Memory B cell (primary cell): Measurements from ENCODE around the gene RAB39A.
"Not testable (repeated sequence)": the region's sequence is repeated elsewhere in the genome, so short reads cannot be mapped to it uniquely, and the experiment has no call there.

Experiments
- ATAC-seq: fragments of 150-1000 bp; cut with Tn5 transposase; 2 replicates; pipeline ENCODE4 v1.10.0; 2021; ENCODE audit warnings: low read depth, mild to moderate bottlenecking, moderate library complexity
- DNase-seq, 2 donors: peaks; one replicate each; pipeline ENCODE4 v3.0.0; 2022; ENCODE audit warnings: low spot score in 2 of 2
- H3K27ac Mint-ChIP-seq: one replicate; pipeline ENCODE4 v1.8.0; 2022; ENCODE audit warnings: mild to moderate bottlenecking, moderate library complexity, mixed read lengths
- H3K27me3 Mint-ChIP-seq: one replicate; pipeline ENCODE4 v1.8.0; 2022; ENCODE audit warnings: mixed read lengths
- H3K36me3 Mint-ChIP-seq: one replicate; pipeline ENCODE4 v1.8.0; 2022; ENCODE audit warnings: mild to moderate bottlenecking, mixed read lengths
- H3K4me1 Mint-ChIP-seq: one replicate; pipeline ENCODE4 v1.8.0; 2022; ENCODE audit warnings: mixed read lengths
- H3K4me3 Mint-ChIP-seq: one replicate; pipeline ENCODE4 v1.8.0; 2022; ENCODE audit warnings: mild to moderate bottlenecking, moderate library complexity, mixed read lengths
- H3K9me3 Mint-ChIP-seq: one replicate; pipeline ENCODE4 v1.8.0; 2022; ENCODE audit warnings: mixed read lengths

RAB39A gene, protein sequence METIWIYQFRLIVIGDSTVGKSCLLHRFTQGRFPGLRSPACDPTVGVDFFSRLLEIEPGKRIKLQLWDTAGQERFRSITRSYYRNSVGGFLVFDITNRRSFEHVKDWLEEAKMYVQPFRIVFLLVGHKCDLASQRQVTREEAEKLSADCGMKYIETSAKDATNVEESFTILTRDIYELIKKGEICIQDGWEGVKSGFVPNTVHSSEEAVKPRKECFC

DNA sequence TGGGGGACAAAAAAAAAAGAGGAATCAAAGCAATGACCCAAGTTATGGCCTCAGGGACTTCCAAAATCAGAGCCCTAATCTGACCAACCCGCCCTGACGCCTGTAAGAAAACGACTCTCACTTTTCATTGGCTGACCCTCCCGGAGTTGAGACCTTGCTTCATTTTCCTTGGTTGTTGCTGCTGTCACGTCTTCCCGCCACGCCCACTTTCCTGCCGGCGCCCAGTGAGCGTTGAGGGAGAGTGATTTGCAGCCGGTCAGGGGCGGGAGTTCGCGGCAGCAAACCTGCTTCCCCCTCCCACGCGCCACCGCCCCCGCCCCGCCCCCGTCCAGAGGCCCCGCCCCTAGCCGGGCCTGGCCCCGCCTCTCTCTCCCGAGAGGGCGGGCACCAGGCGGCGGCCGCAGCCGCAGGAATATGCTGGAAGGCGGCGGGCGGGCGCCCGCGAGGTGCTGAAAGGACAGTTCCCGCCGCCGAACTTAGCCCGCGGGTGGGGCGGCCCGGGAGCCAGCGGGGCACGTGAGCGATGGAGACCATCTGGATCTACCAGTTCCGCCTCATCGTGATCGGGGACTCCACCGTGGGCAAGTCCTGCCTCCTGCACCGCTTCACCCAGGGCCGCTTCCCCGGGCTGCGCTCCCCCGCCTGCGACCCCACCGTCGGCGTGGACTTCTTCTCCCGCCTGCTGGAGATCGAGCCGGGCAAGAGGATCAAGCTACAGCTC, at the start of gene RAB39A:
RAB39A (plus strand) TSS at position 403 of the 721 bp plus-strand sequence; CDS start at position 524, 121 bp downstream.
- peak; percentile 81 to 92 for DNase-seq
- H3K9me3 Mint-ChIP-seq = peaks cover 4% of the 10 kb centered on the region
- peak; percentile 84 for ATAC-seq
- peak within 1 kb of the TSS; percentile 98 for H3K4me3 Mint-ChIP-seq
- H3K27ac Mint-ChIP-seq = peak within 1 kb of the TSS; percentile 94
- H3K4me1 Mint-ChIP-seq = peaks cover 26% of the 10 kb centered on the region
- H3K36me3 Mint-ChIP-seq = no peaks in the 10 kb centered on the region
- H3K27me3 Mint-ChIP-seq = no peaks in the 10 kb centered on the region

- not testable (repeated sequence) for H3K36me3 Mint-ChIP-seq, H3K9me3 Mint-ChIP-seq, H3K27ac Mint-ChIP-seq, DNase-seq, H3K27me3 Mint-ChIP-seq, H3K4me1 Mint-ChIP-seq, ATAC-seq, H3K4me3 Mint-ChIP-seq
Observed at GRCh38 chr11:107881471-107881870, 46.8 kb upstream of the RAB39A start.

DNA sequence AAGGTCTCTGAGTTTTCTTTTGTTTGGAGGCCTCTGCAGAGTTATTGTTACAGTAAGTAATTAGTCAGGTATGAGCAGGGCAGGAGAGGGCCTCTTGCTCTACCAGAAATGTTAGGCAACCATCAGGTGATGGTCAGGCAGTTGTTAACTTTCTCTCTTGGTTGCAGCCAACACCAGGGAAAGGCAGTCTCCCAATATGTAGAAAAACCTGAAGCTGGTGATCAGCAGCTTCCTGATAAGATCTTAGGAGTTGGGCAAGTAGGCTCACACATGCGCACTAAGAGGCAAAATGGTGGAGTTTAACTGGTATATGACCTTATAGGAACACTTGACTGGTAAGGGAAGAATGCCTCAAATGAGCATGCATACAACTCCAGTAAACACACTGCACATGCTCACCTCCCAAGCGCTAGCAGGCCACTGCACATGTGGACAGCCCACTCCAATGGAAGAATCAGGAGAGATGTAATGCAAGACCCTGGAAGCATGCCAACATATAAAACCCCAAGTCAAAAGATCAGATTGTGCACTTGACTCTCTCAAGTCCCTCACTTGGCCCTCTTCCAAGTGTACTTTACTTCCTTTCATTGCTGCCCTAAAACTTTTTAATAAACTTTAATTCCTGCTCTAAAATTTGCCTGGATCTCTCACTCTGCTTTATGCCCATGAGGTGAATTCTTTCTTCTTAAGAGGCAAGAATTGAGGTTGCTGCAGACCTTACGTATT, 46.0 kb upstream of the RAB39A start:
- DNase-seq = no peak
- H3K4me1 Mint-ChIP-seq = no peaks in the 10 kb centered on the region
- no peak overlapping the region for H3K4me3 Mint-ChIP-seq
- no peak overlapping the region for H3K27ac Mint-ChIP-seq
- no peaks in the 10 kb centered on the region for H3K9me3 Mint-ChIP-seq
- H3K27me3 Mint-ChIP-seq = peaks cover 5% of the 10 kb centered on the region
- no peaks in the 10 kb centered on the region for H3K36me3 Mint-ChIP-seq
- ATAC-seq = no peak

GRCh38 chr11:107898270-107898669, 30.0 kb upstream of the RAB39A start:
- H3K27me3 Mint-ChIP-seq = peaks cover 4% of the 10 kb centered on the region
- DNase-seq = no peak
- no peaks in the 10 kb centered on the region for H3K36me3 Mint-ChIP-seq
- no peaks in the 10 kb centered on the region for H3K9me3 Mint-ChIP-seq
- H3K27ac Mint-ChIP-seq = no peak overlapping the region
- H3K4me3 Mint-ChIP-seq = no peak overlapping the region
- ATAC-seq = peak; percentile 70
- H3K4me1 Mint-ChIP-seq = no peaks in the 10 kb centered on the region

DNA sequence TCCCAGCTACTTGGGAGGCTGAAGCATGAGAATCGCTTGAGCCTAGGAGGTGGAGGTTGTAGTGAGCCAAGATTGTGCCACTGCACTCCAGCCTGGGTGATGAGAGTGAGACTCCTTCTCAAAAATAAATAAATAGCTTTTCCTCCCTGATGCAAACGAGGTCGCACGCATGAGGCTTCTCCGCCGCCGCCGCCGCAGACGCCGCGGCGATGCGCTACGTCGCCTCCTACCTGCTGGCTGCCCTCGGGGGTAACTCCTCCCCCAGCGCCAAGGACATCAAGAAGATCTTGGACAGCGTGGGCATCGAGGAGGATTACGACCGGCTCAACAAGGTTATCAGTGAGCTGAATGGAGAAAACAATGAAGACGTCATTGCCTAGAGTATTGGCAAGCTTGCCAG, 20.0 kb upstream of the RAB39A start:
- DNase-seq = no peak
- Mint-ChIP-seq H3K4me1 (peaks cover 2% of the 10 kb centered on the region), H3K27ac (no peak overlapping the region), H3K4me3 (no peak overlapping the region), H3K36me3 (peaks cover 2% of the 10 kb centered on the region), H3K9me3 (no peaks in the 10 kb centered on the region), H3K27me3 (peaks cover 8% of the 10 kb centered on the region)
- no peak for ATAC-seq

GRCh38 chr11:107912415-107912814, 15.8 kb upstream of the RAB39A start:
- DNase-seq, H3K4me3 Mint-ChIP-seq, ATAC-seq, H3K4me1 Mint-ChIP-seq, H3K36me3 Mint-ChIP-seq, H3K9me3 Mint-ChIP-seq, H3K27ac Mint-ChIP-seq: not testable (repeated sequence)
- peaks cover 16% of the 10 kb centered on the region for H3K27me3 Mint-ChIP-seq

DNA sequence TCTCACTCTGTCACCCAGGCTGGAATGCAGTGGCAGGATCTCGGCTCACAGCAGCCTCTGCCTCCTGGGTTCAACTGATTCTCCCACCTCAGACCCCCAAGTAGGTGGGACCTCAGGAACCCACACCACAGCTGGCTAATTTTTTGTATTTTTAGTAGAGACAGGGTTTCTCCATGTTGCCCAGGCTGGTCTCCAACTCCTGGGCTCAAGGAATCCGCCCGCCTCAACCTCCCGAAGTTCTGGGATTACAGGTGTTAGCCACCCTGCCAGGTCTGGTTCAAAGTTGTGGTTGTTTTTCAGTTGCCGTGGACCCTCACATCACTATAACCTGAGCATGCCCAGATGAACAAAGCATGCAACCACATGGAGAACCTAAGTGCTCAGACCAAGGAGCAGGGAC, 13.0 kb upstream of the RAB39A start:
- Mint-ChIP-seq H3K36me3 (no peaks in the 10 kb centered on the region), H3K4me3 (no peak overlapping the region), H3K4me1 (peaks cover 5% of the 10 kb centered on the region), H3K9me3 (no peaks in the 10 kb centered on the region), H3K27ac (no peak overlapping the region), H3K27me3 (peaks cover 12% of the 10 kb centered on the region)
- DNase-seq (no peak), ATAC-seq (no peak)

- Mint-ChIP-seq H3K36me3 (no peaks in the 10 kb centered on the region), H3K27me3 (peaks cover 10% of the 10 kb centered on the region), H3K27ac (no peak overlapping the region), H3K4me1 (peaks cover 5% of the 10 kb centered on the region), H3K4me3 (no peak overlapping the region), H3K9me3 (no peaks in the 10 kb centered on the region)
- ATAC-seq = peak; percentile 60
- peak; percentile 27 to 48 for DNase-seq
Observed at GRCh38 chr11:107916671-107917241, 11.5 kb upstream of the RAB39A start.

DNA sequence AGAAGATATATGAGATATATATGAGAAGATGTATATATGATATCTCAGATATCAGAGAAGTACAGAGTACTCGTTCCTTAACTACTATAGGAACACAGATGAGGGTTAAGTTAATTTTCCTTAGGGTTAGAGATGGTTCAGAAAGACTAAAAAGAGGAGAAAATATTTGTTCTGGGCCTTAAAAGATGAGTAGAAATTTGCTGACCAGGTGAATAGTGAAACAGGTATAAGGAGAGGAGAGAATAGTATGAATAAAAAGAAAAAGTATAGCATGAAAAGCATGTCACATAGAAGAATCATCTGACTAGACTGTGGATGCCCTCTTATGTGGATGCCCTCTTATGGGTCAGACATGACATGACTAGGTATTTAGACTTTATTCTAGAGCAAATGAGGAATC, 6.3 kb upstream of the RAB39A start:
- Mint-ChIP-seq H3K9me3 (peaks cover 4% of the 10 kb centered on the region), H3K27me3 (no peaks in the 10 kb centered on the region), H3K27ac (no peak overlapping the region), H3K4me1 (peaks cover 9% of the 10 kb centered on the region), H3K36me3 (no peaks in the 10 kb centered on the region), H3K4me3 (no peak overlapping the region)
- ATAC-seq (no peak), DNase-seq (no peak)

DNA sequence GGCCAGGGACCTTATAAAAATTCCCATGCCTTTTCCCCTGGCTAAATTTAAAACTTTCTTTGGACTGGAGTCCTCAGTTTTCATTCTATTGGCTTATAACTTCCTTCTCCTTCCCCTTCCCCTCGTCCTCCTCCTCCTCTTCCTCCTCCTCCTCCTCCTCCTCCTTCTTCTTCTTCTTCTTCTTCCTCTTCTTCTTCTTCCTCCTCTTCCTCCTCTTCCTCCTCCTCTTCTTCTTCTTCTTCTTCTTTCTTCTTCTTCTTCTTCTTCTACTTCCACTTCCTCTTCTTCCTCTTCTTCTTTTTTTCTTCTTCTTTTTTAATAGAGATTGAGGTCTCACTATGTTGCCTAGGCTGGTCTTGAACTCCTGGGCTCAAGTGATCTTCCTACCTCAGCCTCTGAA, 4.7 kb upstream of the RAB39A start:
- not testable (repeated sequence) for H3K4me1 Mint-ChIP-seq, H3K36me3 Mint-ChIP-seq, DNase-seq, H3K9me3 Mint-ChIP-seq, H3K27me3 Mint-ChIP-seq, ATAC-seq, H3K4me3 Mint-ChIP-seq, H3K27ac Mint-ChIP-seq

GRCh38 chr11:107924306-107924705, 3.9 kb upstream of the RAB39A start:
- ATAC-seq = no peak
- H3K27ac Mint-ChIP-seq = no peak overlapping the region
- no peak for DNase-seq
- H3K36me3 Mint-ChIP-seq = no peaks in the 10 kb centered on the region
- peaks cover 4% of the 10 kb centered on the region for H3K9me3 Mint-ChIP-seq
- H3K27me3 Mint-ChIP-seq = no peaks in the 10 kb centered on the region
- H3K4me1 Mint-ChIP-seq = peaks cover 15% of the 10 kb centered on the region
- no peak overlapping the region for H3K4me3 Mint-ChIP-seq

GRCh38 chr11:107927559-107927958, 689 bp upstream of the RAB39A start:
- no peaks in the 10 kb centered on the region for H3K27me3 Mint-ChIP-seq
- no peak for ATAC-seq

DNA sequence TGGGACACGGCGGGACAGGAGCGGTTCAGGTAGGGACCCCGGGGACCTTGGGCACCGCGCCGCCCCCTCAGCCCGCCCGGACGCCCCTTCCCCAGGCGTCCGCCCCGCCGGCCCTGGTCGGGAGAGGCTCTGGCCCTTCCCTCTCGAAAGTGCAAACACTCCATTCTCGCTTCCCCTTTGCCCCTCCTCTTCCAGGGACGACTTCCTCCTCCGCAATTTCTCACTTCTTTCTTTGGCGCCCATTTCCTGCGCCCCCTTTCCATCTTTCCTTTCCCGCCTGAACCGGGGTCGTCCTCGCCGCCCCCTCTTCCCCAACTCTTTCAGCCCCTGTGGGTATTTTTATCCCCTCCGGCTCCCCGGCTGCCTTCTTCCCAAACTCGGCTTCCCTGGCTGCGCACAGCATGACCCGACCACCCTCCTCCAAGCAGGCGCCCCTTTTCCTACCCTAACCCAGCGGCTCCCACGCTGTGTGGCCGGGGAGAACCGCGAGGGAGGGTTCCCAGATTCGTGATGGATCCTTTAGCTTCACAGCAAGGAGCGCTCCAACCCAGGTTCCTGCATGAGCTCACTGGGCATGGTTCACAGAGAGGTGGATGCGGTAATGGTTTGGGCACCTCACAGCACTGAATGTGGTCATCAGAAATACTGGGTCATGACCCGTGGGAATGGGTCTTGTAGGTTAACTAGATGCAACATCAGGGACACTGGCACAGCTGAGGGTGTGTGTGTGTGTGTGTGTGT, 689 bp downstream of the RAB39A start:
- peak overlapping the region; percentile 98 for H3K4me3 Mint-ChIP-seq
- no peaks in the 10 kb centered on the region for H3K36me3 Mint-ChIP-seq
- H3K27me3 Mint-ChIP-seq = no peaks in the 10 kb centered on the region
- H3K27ac Mint-ChIP-seq = peak overlapping the region; percentile 94
- H3K4me1 Mint-ChIP-seq = peaks cover 21% of the 10 kb centered on the region
- H3K9me3 Mint-ChIP-seq = peaks cover under 1% of the 10 kb centered on the region
- ATAC-seq = peak; percentile 7
- DNase-seq = peak in 1 of 2 donors; percentile 21

More at GRCh38 chr11:107927559-107927958, 689 bp upstream of the RAB39A start:
- H3K9me3 Mint-ChIP-seq = peaks cover 4% of the 10 kb centered on the region
- peak overlapping the region; percentile 75 for H3K27ac Mint-ChIP-seq
- H3K36me3 Mint-ChIP-seq = no peaks in the 10 kb centered on the region
- peaks cover 26% of the 10 kb centered on the region for H3K4me1 Mint-ChIP-seq
- H3K4me3 Mint-ChIP-seq = peak overlapping the region; percentile 98
- no peak for DNase-seq
